22Rv1 (cell line): ENCODE data around the gene TWSG1.

ENCODE experiments used
- CTCF ChIP-seq: fragments of 450-650 bp; IDR thresholded peaks from 2 replicates; pipeline ENCODE4 v1.5.1; 2017; ENCODE audit warnings: mild to moderate bottlenecking
- ZFX ChIP-seq: fragments of 450-650 bp; IDR thresholded peaks from 2 replicates; pipeline ENCODE4 v1.6.1; 2017; ENCODE audit warnings: antibody characterized with exemption, borderline replicate concordance

- TF ChIP-seq CTCF, result no peak
- TF ChIP-seq ZFX, result no peak
These were observed 30.8 kb downstream of the TWSG1 start for GRCh38 chr18:9365406-9365805.
